Measurements from ENCODE around the gene TMEM204.

The TMEM204 gene

DNA sequence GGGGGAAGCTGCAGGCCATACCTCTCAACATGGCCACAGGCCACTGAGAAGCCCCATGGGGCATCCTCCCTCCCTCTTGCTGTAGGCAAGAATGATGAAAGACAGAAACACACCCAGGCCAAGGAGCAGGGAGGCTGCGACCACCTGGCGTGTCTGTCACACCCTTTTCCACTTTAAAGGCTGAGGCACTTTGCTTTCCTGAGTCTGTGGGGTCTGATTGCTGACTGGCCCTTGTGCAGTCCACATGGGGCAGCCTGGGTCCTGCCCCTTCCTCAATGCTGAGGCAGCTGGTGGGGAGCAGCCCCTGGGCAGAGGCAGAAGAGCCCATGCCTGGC is 8.7 kb downstream of the TMEM204 start:
- no peaks in the 10 kb centered on the region for H3K27me3 Mint-ChIP-seq
- H3K4me1 Mint-ChIP-seq (ENCODE audit: low read depth in 2 of 2), result peaks cover 31 to 50% of the 10 kb centered on the region in 2 donors

GRCh38 chr16:1542533-1542932 is 9.1 kb downstream of the TMEM204 start:
- DNase-seq, result no peak
- Mint-ChIP-seq H3K4me1 (ENCODE audit: low read depth in 2 of 2) (peaks cover 31 to 49% of the 10 kb centered on the region in 2 donors), H3K36me3 (ENCODE audit: insufficient read depth) (peaks cover 40% of the 10 kb centered on the region), H3K4me3 (peak overlapping the region; percentile 13 to 54), H3K27ac (peak overlapping the region; percentile 49 to 52), H3K9me3 (no peaks in the 10 kb centered on the region), H3K27me3 (no peaks in the 10 kb centered on the region)
- no peak for ATAC-seq (replicated peaks)

More for the DNA sequence above, 8.7 kb downstream of the TMEM204 start:
- DNase-seq (no peak), ATAC-seq (replicated peaks) (no peak)
- Mint-ChIP-seq H3K4me3 (no peak overlapping the region), H3K27ac (peak overlapping the region in 1 of 2 donors; percentile 59), H3K9me3 (no peaks in the 10 kb centered on the region), H3K36me3 (ENCODE audit: insufficient read depth) (peaks cover 41% of the 10 kb centered on the region)

- peaks cover 38% of the 10 kb centered on the region for H3K36me3 Mint-ChIP-seq (ENCODE audit: insufficient read depth)
- no peaks in the 10 kb centered on the region for H3K27me3 Mint-ChIP-seq
- H3K9me3 Mint-ChIP-seq, result no peaks in the 10 kb centered on the region
- H3K4me1 Mint-ChIP-seq (ENCODE audit: low read depth in 2 of 2), result peaks cover 23 to 48% of the 10 kb centered on the region in 2 donors
- H3K27ac Mint-ChIP-seq, result peak overlapping the region; percentile 52 to 89
- DNase-seq, result no peak
- peak overlapping the region; percentile 54 to 69 for H3K4me3 Mint-ChIP-seq
- peak; percentile 81 for ATAC-seq (replicated peaks)
Measured at GRCh38 chr16:1543085-1543896, 9.8 kb downstream of the TMEM204 start.

- Mint-ChIP-seq H3K27ac (peak overlapping the region in 1 of 2 donors; percentile 89), H3K27me3 (no peaks in the 10 kb centered on the region), H3K9me3 (no peaks in the 10 kb centered on the region), H3K4me1 (ENCODE audit: low read depth in 2 of 2) (peaks cover 27 to 45% of the 10 kb centered on the region in 2 donors), H3K36me3 (ENCODE audit: insufficient read depth) (peaks cover 41% of the 10 kb centered on the region), H3K4me3 (peak overlapping the region in 1 of 2 donors; percentile 54)
- DNase-seq, result no peak
- no peak for ATAC-seq (replicated peaks)
Measured at GRCh38 chr16:1545044-1546040, 11.9 kb downstream of the TMEM204 start.

DNA sequence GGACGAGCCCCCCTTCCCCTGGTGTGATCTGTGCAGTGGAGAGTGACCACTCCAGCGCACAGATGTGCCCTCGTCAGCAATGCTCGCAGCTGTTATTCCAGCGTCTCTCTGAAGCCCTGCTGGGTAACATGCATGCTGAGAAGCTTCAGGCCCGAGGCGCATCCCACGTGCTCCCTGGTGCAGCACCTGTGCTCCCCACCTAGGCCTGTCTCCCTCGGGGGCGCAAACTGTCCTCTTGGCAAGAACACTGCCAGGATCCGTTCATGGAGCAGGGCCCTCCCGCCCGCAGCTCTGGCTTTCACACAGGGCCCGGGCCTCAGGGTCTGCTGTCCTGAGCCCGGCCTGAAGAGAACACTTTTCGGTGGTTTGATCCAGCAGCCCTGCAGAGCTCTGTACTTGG is 13.0 kb downstream of the TMEM204 start:
- peaks cover 31% of the 10 kb centered on the region for H3K36me3 Mint-ChIP-seq (ENCODE audit: insufficient read depth)

GRCh38 chr16:1548233-1548632 is 14.8 kb downstream of the TMEM204 start:
- DNase-seq (no peak), ATAC-seq (replicated peaks) (no peak)
- no peaks in the 10 kb centered on the region for H3K9me3 Mint-ChIP-seq
- peaks cover 21 to 45% of the 10 kb centered on the region in 2 donors for H3K4me1 Mint-ChIP-seq (ENCODE audit: low read depth in 2 of 2)
- peak overlapping the region in 1 of 2 donors; percentile 17 for H3K27ac Mint-ChIP-seq
- H3K36me3 Mint-ChIP-seq (ENCODE audit: insufficient read depth), result peaks cover 39% of the 10 kb centered on the region
- no peaks in the 10 kb centered on the region for H3K27me3 Mint-ChIP-seq
- no peak overlapping the region for H3K4me3 Mint-ChIP-seq

More for the DNA sequence above, 13.0 kb downstream of the TMEM204 start:
- Mint-ChIP-seq H3K27me3 (no peaks in the 10 kb centered on the region), H3K9me3 (no peaks in the 10 kb centered on the region), H3K4me1 (ENCODE audit: low read depth in 2 of 2) (peaks cover 24 to 50% of the 10 kb centered on the region in 2 donors), H3K27ac (peak overlapping the region in 1 of 2 donors; percentile 89), H3K4me3 (no peak overlapping the region)
- ATAC-seq (replicated peaks), result no peak
- no peak for DNase-seq

- no peak overlapping the region for H3K4me3 Mint-ChIP-seq
- DNase-seq (no peak), ATAC-seq (replicated peaks) (no peak)
- H3K27me3 Mint-ChIP-seq, result no peaks in the 10 kb centered on the region
- no peaks in the 10 kb centered on the region for H3K9me3 Mint-ChIP-seq
- H3K4me1 Mint-ChIP-seq (ENCODE audit: low read depth in 2 of 2), result peaks cover 18 to 43% of the 10 kb centered on the region in 2 donors
- H3K36me3 Mint-ChIP-seq (ENCODE audit: insufficient read depth), result peaks cover 40% of the 10 kb centered on the region
- peak overlapping the region in 1 of 2 donors; percentile 77 for H3K27ac Mint-ChIP-seq
Measured at GRCh38 chr16:1548727-1549126, 15.3 kb downstream of the TMEM204 start.

GRCh38 chr16:1550069-1550468 is 16.6 kb downstream of the TMEM204 start:
- ATAC-seq (replicated peaks) (no peak), DNase-seq (no peak)
- Mint-ChIP-seq H3K9me3 (no peaks in the 10 kb centered on the region), H3K4me3 (no peak overlapping the region), H3K4me1 (ENCODE audit: low read depth in 2 of 2) (peaks cover 16 to 41% of the 10 kb centered on the region in 2 donors), H3K27me3 (no peaks in the 10 kb centered on the region), H3K27ac (peak overlapping the region in 1 of 2 donors; percentile 77), H3K36me3 (ENCODE audit: insufficient read depth) (peaks cover 44% of the 10 kb centered on the region)

- Mint-ChIP-seq H3K4me3 (no peak overlapping the region), H3K4me1 (ENCODE audit: low read depth in 2 of 2) (peaks cover 11 to 38% of the 10 kb centered on the region in 2 donors), H3K9me3 (no peaks in the 10 kb centered on the region), H3K27me3 (no peaks in the 10 kb centered on the region), H3K36me3 (ENCODE audit: insufficient read depth) (peaks cover 49% of the 10 kb centered on the region), H3K27ac (peak overlapping the region; percentile 41 to 63)
- no peak for DNase-seq
- no peak for ATAC-seq (replicated peaks)
Measured at GRCh38 chr16:1550696-1551095, 17.2 kb downstream of the TMEM204 start.

GRCh38 chr16:1551166-1551565 is 17.7 kb downstream of the TMEM204 start:
- no peaks in the 10 kb centered on the region for H3K27me3 Mint-ChIP-seq
- H3K27ac Mint-ChIP-seq, result peak overlapping the region; percentile 41 to 63
- ATAC-seq (replicated peaks), result no peak
- no peak for DNase-seq
- H3K36me3 Mint-ChIP-seq (ENCODE audit: insufficient read depth), result peaks cover 53% of the 10 kb centered on the region
- H3K4me1 Mint-ChIP-seq (ENCODE audit: low read depth in 2 of 2), result peaks cover 8 to 35% of the 10 kb centered on the region in 2 donors
- H3K4me3 Mint-ChIP-seq, result no peak overlapping the region
- no peaks in the 10 kb centered on the region for H3K9me3 Mint-ChIP-seq

DNA sequence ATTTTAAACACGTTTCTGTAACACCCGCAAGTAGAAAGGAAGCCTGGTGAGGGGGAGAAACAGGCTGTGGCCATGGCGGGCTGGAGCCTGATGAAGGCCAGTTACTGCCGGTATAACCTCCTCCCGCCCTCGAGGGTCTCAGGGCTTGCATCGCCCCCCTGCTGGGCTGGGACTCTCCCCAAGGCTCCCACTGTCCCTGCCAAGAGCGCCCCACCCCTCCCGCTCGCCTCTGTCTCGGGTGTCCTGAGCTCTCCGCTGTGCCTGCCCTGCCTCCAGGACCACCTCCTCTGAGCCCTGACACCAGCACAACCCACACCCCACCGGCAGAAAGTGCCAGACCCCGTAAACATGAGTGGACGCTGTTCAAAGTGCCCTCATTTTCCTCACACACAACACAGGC is 18.7 kb downstream of the TMEM204 start:
- Mint-ChIP-seq H3K36me3 (ENCODE audit: insufficient read depth) (peaks cover 58% of the 10 kb centered on the region), H3K4me1 (ENCODE audit: low read depth in 2 of 2) (peaks cover 8 to 29% of the 10 kb centered on the region in 2 donors), H3K27ac (no peak overlapping the region), H3K4me3 (no peak overlapping the region), H3K27me3 (no peaks in the 10 kb centered on the region), H3K9me3 (no peaks in the 10 kb centered on the region)
- ATAC-seq (replicated peaks), result no peak
- DNase-seq, result no peak

- Mint-ChIP-seq H3K36me3 (ENCODE audit: insufficient read depth) (peaks cover 52% of the 10 kb centered on the region), H3K27ac (no peak overlapping the region), H3K4me3 (no peak overlapping the region), H3K9me3 (no peaks in the 10 kb centered on the region), H3K4me1 (ENCODE audit: low read depth in 2 of 2) (peaks cover 5 to 23% of the 10 kb centered on the region in 2 donors), H3K27me3 (no peaks in the 10 kb centered on the region)
- DNase-seq (no peak), ATAC-seq (replicated peaks) (no peak)
Measured at GRCh38 chr16:1553946-1554825, 20.7 kb downstream of the TMEM204 start.

Data from effector memory CD8-positive, alpha-beta T cell (primary cell).